CD4-positive, CD25-positive, alpha-beta regulatory T cell (primary cell): ENCODE measurements around the gene RSAD1. TPM values are rescaled to one million over a fixed set of nuclear protein-coding genes. Genes with fewer than 3 reads are reported as not detected.

ENCODE experiments used
- ATAC-seq, 2 donors: fragments of 150-1000 bp; cut with Tn5 transposase; one replicate each; pipeline ENCODE4 v1.10.0; 2021; ENCODE audit warnings: low read depth in 2 of 2, moderate number of reproducible peaks in 2 of 2, moderate library complexity in 1 of 2
- DNase-seq, 3 donors: peaks; one replicate each; pipeline versions ENCODE4 v3.0.0 to v3.0.0-alpha.2; 2012 to 2022; ENCODE audit warnings: mixed read lengths in 1 of 3
- H3K27ac ChIP-seq: one replicate; pipeline ENCODE4 v1.7.0; 2013; ENCODE audit warnings: mild to moderate bottlenecking, low read length; ENCODE audit not compliant: insufficient read depth, poor library complexity, severe bottlenecking
- H3K27me3 ChIP-seq: one replicate; pipeline ENCODE4 v1.7.0; 2013; ENCODE audit warnings: low read length; ENCODE audit not compliant: control insufficient read depth, insufficient read depth
- H3K36me3 ChIP-seq: one replicate; pipeline ENCODE4 v1.7.0; 2013; ENCODE audit warnings: mild to moderate bottlenecking, low read length, moderate library complexity; ENCODE audit not compliant: control insufficient read depth, insufficient read depth
- H3K4me1 ChIP-seq: 2 replicates; pipeline ENCODE4 v1.7.0; 2013; ENCODE audit warnings: mild to moderate bottlenecking, low read length; ENCODE audit not compliant: insufficient read depth, control insufficient read depth, poor library complexity, severe bottlenecking
- H3K4me3 ChIP-seq: one replicate; pipeline ENCODE4 v1.7.0; 2013; ENCODE audit warnings: low read depth, mild to moderate bottlenecking, low read length, moderate library complexity
- H3K9me3 ChIP-seq, 2 experiments: 1 replicate in 1 of 2; 2 replicates in 1 of 2; pipeline ENCODE4 v1.7.0; 2013; ENCODE audit warnings: low read length in 2 of 2, mild to moderate bottlenecking in 1 of 2, moderate library complexity in 1 of 2; ENCODE audit not compliant: control insufficient read depth in 2 of 2
- H3K27ac Mint-ChIP-seq, 3 donors: one replicate each; pipeline ENCODE4 v1.8.0; 2020 to 2022; ENCODE audit warnings: mild to moderate bottlenecking in 3 of 3, mixed read lengths in 3 of 3, moderate library complexity in 2 of 3
- H3K27me3 Mint-ChIP-seq: one replicate; pipeline ENCODE4 v1.8.0; 2022; ENCODE audit warnings: mild to moderate bottlenecking, mixed read lengths
- H3K36me3 Mint-ChIP-seq: one replicate; pipeline ENCODE4 v1.8.0; 2020; ENCODE audit warnings: mixed read lengths
- H3K4me1 Mint-ChIP-seq, 4 donors: one replicate each; pipeline ENCODE4 v1.8.0; 2020 to 2022; ENCODE audit warnings: mixed read lengths in 4 of 4, mild to moderate bottlenecking in 1 of 4
- H3K4me3 Mint-ChIP-seq, 4 donors: one replicate each; pipeline ENCODE4 v1.8.0; 2020 to 2022; ENCODE audit warnings: mild to moderate bottlenecking in 4 of 4, mixed read lengths in 4 of 4, moderate library complexity in 3 of 4
- H3K9me3 Mint-ChIP-seq, 7 donors: one replicate each; pipeline ENCODE4 v1.8.0; 2020 to 2022; ENCODE audit warnings: mixed read lengths in 7 of 7, mild to moderate bottlenecking in 3 of 7, moderate library complexity in 2 of 7
- polyA plus RNA-seq, 4 donors: library from polyadenylated mRNA; unstranded; fragments of 300-500 nt; fragmentation: Illumina TruSeq; gene quantifications; one replicate each; pipeline ENCODE4 v1.2.3, GENCODE V29; 2021
- total RNA-seq: library from RNA; stranded (reverse); gene quantifications from one replicate; pipeline ENCODE4 v1.2.3, GENCODE V29; 2022

The RSAD1 gene
- total and polyA plus RNA-seq, 5 donors from 2014 or later: 43.3 to 53.4 (median 45.3) TPM

DNA sequence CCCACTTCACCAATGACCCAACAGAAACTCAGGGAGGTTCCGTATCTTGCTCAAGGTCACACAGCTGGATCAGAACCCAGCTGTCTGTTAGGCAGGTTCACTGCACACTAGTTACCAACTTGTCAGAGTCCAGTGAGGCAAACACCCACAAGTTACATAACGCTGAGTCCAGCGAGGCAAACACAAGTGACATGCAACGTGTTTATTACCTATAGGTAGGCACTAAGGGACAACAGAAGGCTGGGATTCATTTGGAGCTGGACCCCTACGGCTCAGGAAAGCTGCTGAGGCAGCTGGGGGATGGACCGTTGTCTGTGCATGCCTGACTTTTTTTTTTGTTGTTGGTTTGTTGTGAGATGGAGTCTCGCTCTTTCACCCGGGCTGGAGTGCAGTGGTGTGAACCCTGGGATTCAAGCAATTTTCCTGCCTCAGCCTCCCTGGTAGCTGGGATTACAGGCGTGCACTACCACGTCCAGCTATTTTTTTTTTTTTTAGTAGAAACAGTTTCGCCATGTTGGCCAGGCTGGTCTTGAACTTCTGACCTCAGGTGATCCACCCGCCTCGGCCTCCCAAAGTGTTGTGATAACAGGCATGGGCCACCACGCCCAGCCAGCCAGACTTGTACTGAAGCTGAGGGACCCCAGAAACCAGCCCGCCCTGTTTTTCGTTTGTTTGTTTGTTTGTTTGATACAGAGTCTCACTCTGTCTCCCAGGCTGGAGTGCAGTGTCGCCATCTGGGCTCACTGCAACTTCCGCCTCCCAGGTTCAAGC is 1.9 kb upstream of the RSAD1 start:
- no peak for ATAC-seq
- H3K9me3 ChIP-seq: no peaks in the 10 kb centered on the region
- H3K4me1 ChIP-seq: peaks cover 15% of the 10 kb centered on the region
- H3K27ac Mint-ChIP-seq: no peak overlapping the region
- no peak overlapping the region for H3K4me3 ChIP-seq
- H3K27me3 ChIP-seq: no peaks in the 10 kb centered on the region
- H3K27me3 Mint-ChIP-seq: peaks cover 13% of the 10 kb centered on the region
- peaks cover 5 to 22% (median 14%) of the 10 kb centered on the region in 4 donors for H3K4me1 Mint-ChIP-seq
- H3K27ac ChIP-seq: no peak overlapping the region
- peak overlapping the region in 1 of 4 donors; percentile 67 for H3K4me3 Mint-ChIP-seq
- peaks cover 22% of the 10 kb centered on the region for H3K36me3 Mint-ChIP-seq
- peaks cover 4% of the 10 kb centered on the region for H3K36me3 ChIP-seq
- no peak for DNase-seq
- peaks cover 0 to 2% (median 0%) of the 10 kb centered on the region in 7 donors for H3K9me3 Mint-ChIP-seq

DNA sequence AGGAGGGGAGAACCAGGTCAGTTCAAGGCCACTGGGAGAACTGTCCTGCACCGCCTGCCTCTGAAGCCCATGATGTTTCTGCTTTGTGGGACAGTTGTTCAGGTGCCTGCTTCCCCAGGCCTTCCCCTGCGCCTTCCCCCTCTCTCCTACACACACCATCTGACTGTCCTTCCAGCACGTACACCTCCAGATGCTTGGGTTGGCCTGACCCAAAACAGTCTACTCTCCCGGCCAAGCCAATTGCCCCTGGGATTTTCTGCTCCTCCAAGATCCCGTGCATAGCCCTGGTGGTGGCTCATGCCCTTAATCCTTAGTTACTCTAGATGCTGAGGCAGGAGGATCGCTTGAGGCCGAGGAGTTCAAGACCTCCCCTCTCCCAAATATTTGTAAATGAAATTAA is 684 bp upstream of the RSAD1 start:
- Histone ChIP-seq H3K4me3 (peak overlapping the region; percentile 57), H3K36me3 (peaks cover 10% of the 10 kb centered on the region), H3K4me1 (peaks cover 15% of the 10 kb centered on the region), H3K27me3 (no peaks in the 10 kb centered on the region), H3K27ac (peak overlapping the region; percentile 79), H3K9me3 (no peaks in the 10 kb centered on the region)
- Mint-ChIP-seq H3K27ac (peak overlapping the region; percentile 89 to 96 (median 93)), H3K27me3 (peaks cover 13% of the 10 kb centered on the region), H3K36me3 (peaks cover 22% of the 10 kb centered on the region), H3K9me3 (no peaks in the 10 kb centered on the region), H3K4me3 (peak overlapping the region; percentile 49 to 84 (median 66)), H3K4me1 (peaks cover 10 to 28% (median 15%) of the 10 kb centered on the region in 4 donors)
- DNase-seq (no peak), ATAC-seq (no peak)

DNA sequence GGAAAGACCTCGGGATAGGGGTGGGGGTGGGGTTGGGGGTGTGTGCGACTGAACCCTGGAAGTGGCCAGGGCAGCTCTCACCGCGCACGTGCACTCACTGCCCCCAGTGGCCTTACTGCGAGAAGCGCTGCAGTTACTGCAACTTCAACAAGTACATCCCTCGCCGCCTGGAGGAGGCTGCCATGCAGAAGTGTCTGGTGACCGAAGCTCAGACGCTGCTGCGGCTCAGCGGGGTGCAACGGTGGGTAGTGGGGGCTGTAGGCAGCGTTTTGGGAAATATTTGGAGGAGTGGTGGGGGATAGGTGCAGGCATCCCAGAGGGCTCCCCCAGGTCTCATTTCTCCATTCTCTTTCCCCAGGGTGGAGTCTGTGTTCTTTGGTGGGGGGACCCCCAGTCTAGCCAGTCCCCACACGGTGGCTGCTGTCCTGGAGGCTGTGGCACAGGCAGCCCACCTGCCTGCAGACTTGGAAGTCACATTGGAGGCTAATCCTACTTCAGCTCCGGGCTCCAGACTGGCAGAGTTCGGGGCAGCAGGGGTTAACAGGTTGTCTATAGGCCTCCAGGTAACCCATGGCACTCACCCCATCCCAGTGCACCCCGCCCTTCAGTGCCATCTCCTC is 972 bp downstream of the RSAD1 start:
- Histone ChIP-seq H3K27me3 (no peaks in the 10 kb centered on the region), H3K36me3 (peaks cover 22% of the 10 kb centered on the region), H3K9me3 (no peaks in the 10 kb centered on the region), H3K4me1 (peaks cover 15% of the 10 kb centered on the region), H3K27ac (peak overlapping the region; percentile 79), H3K4me3 (peak overlapping the region; percentile 96)
- peak overlapping the region; percentile 87 to 95 (median 92) for H3K4me3 Mint-ChIP-seq
- peak overlapping the region; percentile 60 to 86 (median 80) for H3K27ac Mint-ChIP-seq
- peak; percentile 46 to 85 (median 63) for DNase-seq
- peak; percentile 32 to 46 for ATAC-seq
- no peaks in the 10 kb centered on the region for H3K9me3 Mint-ChIP-seq
- H3K4me1 Mint-ChIP-seq: peaks cover 10 to 28% (median 15%) of the 10 kb centered on the region in 4 donors
- peaks cover 13% of the 10 kb centered on the region for H3K27me3 Mint-ChIP-seq
- peaks cover 12% of the 10 kb centered on the region for H3K36me3 Mint-ChIP-seq

DNA sequence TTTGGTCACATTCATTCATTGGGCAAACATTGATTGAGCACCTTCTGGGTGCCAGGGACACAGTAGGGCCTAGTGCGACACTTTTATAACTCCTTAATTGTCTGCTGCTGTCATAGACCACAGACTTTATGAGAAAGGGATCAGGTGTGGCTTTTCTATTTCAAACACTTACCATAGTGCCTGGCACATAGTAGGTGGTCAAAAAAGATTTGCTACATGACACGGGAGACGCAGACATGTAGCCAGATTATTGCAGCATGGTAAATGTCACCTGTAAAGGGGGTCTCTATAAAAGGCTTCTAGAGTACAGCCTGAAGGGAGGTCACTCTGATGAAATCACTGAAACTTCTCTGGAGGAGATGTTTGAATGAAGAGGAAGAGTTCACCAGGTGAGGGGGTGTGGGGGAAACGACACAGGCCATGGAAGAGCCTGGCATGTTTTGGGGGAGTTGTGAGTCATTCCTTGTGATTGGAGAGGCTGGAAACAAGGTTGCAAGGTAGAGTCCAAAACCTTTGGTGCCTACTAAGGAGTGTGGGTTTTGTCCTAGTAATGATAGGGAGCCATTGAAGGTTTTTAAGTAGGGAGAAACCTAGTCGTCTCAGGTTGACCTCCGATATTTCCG is 1.6 kb downstream of the RSAD1 start:
- Mint-ChIP-seq H3K27me3 (peaks cover 13% of the 10 kb centered on the region), H3K36me3 (peaks cover 15% of the 10 kb centered on the region), H3K9me3 (no peaks in the 10 kb centered on the region), H3K4me1 (peaks cover 10 to 28% (median 15%) of the 10 kb centered on the region in 4 donors), H3K4me3 (peak overlapping the region; percentile 87 to 95 (median 92)), H3K27ac (peak overlapping the region in 1 of 3 donors; percentile 11)
- H3K9me3 ChIP-seq: no peaks in the 10 kb centered on the region
- H3K4me1 ChIP-seq: peaks cover 15% of the 10 kb centered on the region
- H3K4me3 ChIP-seq: no peak overlapping the region
- no peaks in the 10 kb centered on the region for H3K27me3 ChIP-seq
- no peak overlapping the region for H3K27ac ChIP-seq
- DNase-seq (no peak), ATAC-seq (no peak)
- peaks cover 26% of the 10 kb centered on the region for H3K36me3 ChIP-seq

DNA sequence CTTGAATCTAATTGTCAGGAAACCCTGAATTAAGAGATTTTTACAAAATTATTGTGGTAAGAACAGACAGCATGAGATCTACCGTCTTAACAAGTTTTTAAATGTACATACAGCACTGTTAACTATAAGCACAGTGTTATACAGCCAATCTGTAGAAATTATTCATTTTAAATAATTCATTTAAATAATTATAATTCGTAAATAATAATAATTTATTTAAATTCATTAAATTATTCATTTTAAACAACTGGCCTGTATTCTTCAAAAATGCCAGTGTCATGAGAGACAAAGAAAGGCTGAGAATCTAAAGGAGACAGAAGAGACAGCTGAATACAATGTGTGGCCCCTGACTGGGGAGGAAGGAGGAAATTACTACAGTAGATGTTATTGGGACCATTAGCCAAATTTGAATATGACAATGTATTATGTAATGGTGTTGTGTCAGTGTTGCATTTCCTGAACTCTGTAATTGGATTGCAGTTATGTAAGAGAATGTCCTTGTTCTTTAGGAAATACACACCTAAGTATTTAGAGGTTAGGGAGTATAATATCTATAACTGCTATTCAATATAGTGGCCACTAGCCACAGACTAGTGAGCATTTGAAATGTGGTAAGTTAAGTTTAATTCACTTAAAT is 2.3 kb downstream of the RSAD1 start:
- H3K36me3 Mint-ChIP-seq: peaks cover 22% of the 10 kb centered on the region
- H3K4me3 Mint-ChIP-seq: peak overlapping the region in 3 of 4 donors; percentile 50 to 94 (median 58)
- Histone ChIP-seq H3K4me1 (peaks cover 15% of the 10 kb centered on the region), H3K9me3 (no peaks in the 10 kb centered on the region), H3K4me3 (no peak overlapping the region), H3K27ac (no peak overlapping the region), H3K27me3 (no peaks in the 10 kb centered on the region), H3K36me3 (peaks cover 34% of the 10 kb centered on the region)
- peaks cover 13% of the 10 kb centered on the region for H3K27me3 Mint-ChIP-seq
- H3K27ac Mint-ChIP-seq: peak overlapping the region in 1 of 3 donors; percentile 86
- peaks cover 10 to 28% (median 15%) of the 10 kb centered on the region in 4 donors for H3K4me1 Mint-ChIP-seq
- ATAC-seq: no peak
- no peak for DNase-seq
- H3K9me3 Mint-ChIP-seq: no peaks in the 10 kb centered on the region

DNA sequence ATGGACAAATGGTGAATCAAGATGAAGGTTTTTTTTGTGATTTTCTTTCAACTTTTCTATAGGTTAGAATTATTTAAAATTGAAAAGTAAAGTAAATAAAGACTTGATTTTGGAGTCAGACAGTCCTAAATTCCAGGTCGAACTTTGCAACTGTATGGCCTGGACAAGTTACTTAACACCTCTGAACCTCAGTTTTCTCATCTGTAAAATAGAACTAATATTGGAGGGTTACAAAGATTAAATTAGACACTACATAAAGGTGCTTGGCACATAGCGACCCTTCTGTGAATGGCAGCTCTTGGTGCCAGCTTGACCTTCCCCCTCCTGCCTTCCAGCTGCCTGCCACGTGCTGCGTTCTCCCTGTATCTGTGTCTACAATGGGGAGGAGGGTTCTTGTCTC is 3.0 kb downstream of the RSAD1 start:
- Histone ChIP-seq H3K27ac (no peak overlapping the region), H3K27me3 (no peaks in the 10 kb centered on the region), H3K36me3 (peaks cover 35% of the 10 kb centered on the region), H3K4me3 (no peak overlapping the region), H3K9me3 (no peaks in the 10 kb centered on the region), H3K4me1 (peaks cover 15% of the 10 kb centered on the region)
- Mint-ChIP-seq H3K36me3 (peaks cover 23% of the 10 kb centered on the region), H3K4me3 (no peak overlapping the region), H3K4me1 (peaks cover 10 to 28% (median 15%) of the 10 kb centered on the region in 4 donors), H3K9me3 (no peaks in the 10 kb centered on the region), H3K27ac (peak overlapping the region in 1 of 3 donors; percentile 52), H3K27me3 (peaks cover 8% of the 10 kb centered on the region)
- DNase-seq: no peak
- ATAC-seq: no peak

DNA sequence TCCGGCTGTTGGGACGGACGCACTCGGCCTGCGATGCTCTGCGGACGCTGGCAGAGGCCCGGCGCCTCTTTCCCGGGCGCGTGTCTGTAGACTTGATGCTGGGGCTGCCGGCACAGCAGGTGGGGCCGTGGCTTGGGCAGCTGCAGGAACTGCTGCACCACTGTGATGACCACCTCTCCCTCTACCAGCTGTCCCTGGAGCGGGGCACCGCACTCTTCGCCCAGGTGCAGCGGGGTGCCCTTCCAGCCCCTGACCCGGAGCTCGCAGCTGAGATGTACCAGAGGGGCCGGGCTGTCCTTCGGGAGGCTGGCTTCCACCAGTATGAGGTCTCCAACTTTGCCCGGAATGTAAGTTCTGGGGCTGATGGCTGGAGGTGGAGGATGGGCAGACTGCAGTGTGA is 3.5 kb downstream of the RSAD1 start:
- ATAC-seq (no peak), DNase-seq (no peak)
- peak overlapping the region in 1 of 3 donors; percentile 52 for H3K27ac Mint-ChIP-seq
- peaks cover 10 to 28% (median 15%) of the 10 kb centered on the region in 4 donors for H3K4me1 Mint-ChIP-seq
- no peak overlapping the region for H3K4me3 Mint-ChIP-seq
- peaks cover 5% of the 10 kb centered on the region for H3K27me3 Mint-ChIP-seq
- H3K9me3 ChIP-seq: no peaks in the 10 kb centered on the region
- no peak overlapping the region for H3K4me3 ChIP-seq
- H3K9me3 Mint-ChIP-seq: no peaks in the 10 kb centered on the region
- peaks cover 15% of the 10 kb centered on the region for H3K4me1 ChIP-seq
- peaks cover 35% of the 10 kb centered on the region for H3K36me3 ChIP-seq
- H3K27ac ChIP-seq: peak overlapping the region; percentile 14
- H3K36me3 Mint-ChIP-seq: peaks cover 23% of the 10 kb centered on the region
- H3K27me3 ChIP-seq: no peaks in the 10 kb centered on the region
